GM18498 (cell line): ENCODE data around the gene LTB.

Experiments used
- ATAC-seq: cut with Tn5 transposase; IDR thresholded peaks from one replicate; pipeline ENCODE4 v1.9.1; 2021; ENCODE audit warnings: mild to moderate bottlenecking, moderate library complexity; ENCODE audit not compliant: unreplicated experiment

The LTB gene

GRCh38 chr6:31531771-31532643, 50.2 kb downstream of the LTB start:
- no peak for ATAC-seq

GRCh38 chr6:31531162-31531561, 51.1 kb downstream of the LTB start:
- no peak for ATAC-seq

- ATAC-seq: no peak
Observed at GRCh38 chr6:31530659-31531058, 51.6 kb downstream of the LTB start.
